Endothelial cell of umbilical vein (primary cell): Measurements from ENCODE around the gene LRP1B. TPM values are rescaled to one million over a fixed set of nuclear protein-coding genes. Genes with fewer than 3 reads are reported as not detected.

ENCODE experiments used
- BruUV-seq: library from RNA; stranded (reverse); fragments of 400-500 nt; replicated peaks from 2 replicates; lab custom pipeline; 2021; lab: Mats Ljungman, UMichigan
- CTCF ChIA-PET: fragments of 300-600, 350-600 bp; sonication (Branson Sonifier 250); formaldehyde crosslinking; loops from one replicate; lab custom pipeline; 2021; ENCODE audit warnings: antibody characterized with exemption, inconsistent platforms; lab: Charles Lee
- POLR2A ChIA-PET: fragments of 300-600, 350-600 bp; sonication (Branson Sonifier 250); formaldehyde crosslinking; loops from one replicate; lab custom pipeline; 2021; ENCODE audit warnings: antibody characterized with exemption, inconsistent platforms; lab: Charles Lee
- DNase-seq: peaks from one replicate; pipeline ENCODE4 v3.0.0-alpha.2; 2011; ENCODE audit warnings: low read depth, low spot score
- FAIRE-seq: peaks from 2 replicates; lab custom pipeline; 2011; peaks lifted over from hg19 to GRCh38; lab: Jason Lieb, UNC
- H2AFZ ChIP-seq: 2 replicates; pipeline ENCODE4 v1.6.0; 2012; ENCODE audit warnings: low read depth, low read length, control low read depth, inconsistent platforms
- H3K27ac ChIP-seq: 2 replicates; pipeline ENCODE4 v1.5.1; 2011; ENCODE audit warnings: low read depth, mild to moderate bottlenecking, control low read depth, low read length, moderate library complexity; ENCODE audit not compliant: insufficient read depth
- H3K27me3 ChIP-seq, 2 experiments: 2 replicates each; pipeline versions ENCODE4 v1.6.0 to v1.6.1; 2011; ENCODE audit warnings: low read length in 2 of 2, mixed read lengths in 1 of 2; ENCODE audit not compliant: control insufficient read depth in 2 of 2, insufficient read depth in 2 of 2
- H3K36me3 ChIP-seq, 2 experiments: 2 replicates in 1 of 2; 3 replicates in 1 of 2; pipeline ENCODE4 v1.5.1; 2011; ENCODE audit warnings: low read length in 2 of 2, mild to moderate bottlenecking in 1 of 2, moderate library complexity in 1 of 2; ENCODE audit not compliant: control insufficient read depth in 2 of 2, insufficient read depth in 2 of 2; ENCODE audit errors: extremely low read depth in 1 of 2
- H3K4me1 ChIP-seq: 3 replicates; pipeline ENCODE4 v1.5.1; 2011; ENCODE audit warnings: mild to moderate bottlenecking, low read length; ENCODE audit not compliant: control insufficient read depth, insufficient read depth; ENCODE audit errors: extremely low read depth
- H3K4me2 ChIP-seq: 2 replicates; pipeline ENCODE4 v1.6.1; 2011; ENCODE audit warnings: low read length, control low read depth, mixed read lengths; ENCODE audit not compliant: insufficient read depth
- H3K4me3 ChIP-seq, 3 experiments: fragments of 200-600 bp in 1 of 3; sonication (generic), shearing (Covaris generic) in 1 of 3; replicated peaks in 1 of 3; 2 replicates each; pipeline ENCODE4 v1.5.1; 2011 to 2016; ENCODE audit warnings: control low read depth in 3 of 3, low read length in 3 of 3, mild to moderate bottlenecking in 2 of 3, inconsistent platforms in 1 of 3, low read depth in 1 of 3, moderate library complexity in 1 of 3; ENCODE audit not compliant: insufficient read depth in 1 of 3
- H3K79me2 ChIP-seq: 2 replicates; pipeline ENCODE4 v1.6.0; 2012; ENCODE audit warnings: low read length, inconsistent platforms; ENCODE audit not compliant: control insufficient read depth, insufficient read depth
- H3K9ac ChIP-seq: replicated peaks from 2 replicates; pipeline ENCODE3; 2011; ENCODE audit warnings: low read length, control low read depth; ENCODE audit not compliant: insufficient read depth; ENCODE audit errors: extremely low read depth
- H3K9me1 ChIP-seq: replicated peaks from 3 replicates; pipeline ENCODE4 v1.6.0; 2011; ENCODE audit warnings: mild to moderate bottlenecking, low read length; ENCODE audit not compliant: control insufficient read depth, insufficient read depth; ENCODE audit errors: extremely low read depth
- H3K9me3 ChIP-seq: replicated peaks from 2 replicates; pipeline ENCODE4 v1.5.1; 2012; ENCODE audit warnings: low read length, inconsistent platforms; ENCODE audit not compliant: control insufficient read depth, insufficient read depth
- H4K20me1 ChIP-seq: replicated peaks from 2 replicates; pipeline ENCODE3; 2011; ENCODE audit warnings: mild to moderate bottlenecking, low read length; ENCODE audit not compliant: control insufficient read depth, insufficient read depth; ENCODE audit errors: extremely low read depth
- CTCF ChIP-seq, 2 donors: IDR thresholded peaks; 1 replicate in 1 of 2; 2 replicates in 1 of 2; pipeline ENCODE4 v1.5.1; 2011; ENCODE audit warnings: low read length in 2 of 2, mild to moderate bottlenecking in 2 of 2, moderate library complexity in 2 of 2, control low read depth in 1 of 2, inconsistent platforms in 1 of 2, low read depth in 1 of 2; ENCODE audit not compliant: insufficient read depth in 1 of 2; ENCODE audit errors: extremely low read depth in 1 of 2
- EZH2 ChIP-seq: IDR thresholded peaks from 2 replicates; pipeline ENCODE4 v1.6.1; 2012; ENCODE audit warnings: borderline replicate concordance, low read depth, mild to moderate bottlenecking, moderate library complexity, low read length, inconsistent platforms; ENCODE audit not compliant: severe bottlenecking
- FOS ChIP-seq: IDR thresholded peaks from 2 replicates; pipeline ENCODE4 v1.6.1; 2011; ENCODE audit warnings: mild to moderate bottlenecking, low read length, moderate library complexity, borderline replicate concordance; ENCODE audit not compliant: insufficient read depth
- GATA2 ChIP-seq: IDR thresholded peaks from 2 replicates; pipeline ENCODE4 v1.7.0; 2011; ENCODE audit warnings: low read depth, mild to moderate bottlenecking, moderate library complexity, mixed read lengths, low read length; ENCODE audit not compliant: insufficient read length, insufficient read depth
- JUN ChIP-seq: IDR thresholded peaks from 2 replicates; pipeline ENCODE4 v1.6.1; 2011; ENCODE audit warnings: borderline replicate concordance, low read depth; ENCODE audit not compliant: insufficient read length, insufficient read depth
- MYC ChIP-seq: IDR thresholded peaks from one replicate; pipeline ENCODE4 v1.6.1; 2011; ENCODE audit warnings: mild to moderate bottlenecking, low read depth, low read length
- POLR2A ChIP-seq: IDR thresholded peaks from 2 replicates; pipeline ENCODE4 v1.6.1; 2012; ENCODE audit warnings: low read depth, mild to moderate bottlenecking, control low read depth, low read length
- POLR2AphosphoS5 ChIP-seq: IDR thresholded peaks from 2 replicates; pipeline ENCODE4 v1.6.1; 2012; ENCODE audit warnings: low read depth, mild to moderate bottlenecking, control low read depth, low read length, moderate library complexity; ENCODE audit not compliant: insufficient read depth
- dilution Hi-C: fragments of 300-500 bp; cut with MboI; formaldehyde crosslinking; loops from one replicate; pipeline ENCODE4 v1.15.0; 2019; ENCODE audit warnings: low sequenced_read_pairs; ENCODE audit not compliant: extremely low pct_ligation_motif_present
- intact Hi-C: fragments of 100-400 bp; cut with micrococcal nuclease; formaldehyde crosslinking; loops from one replicate; pipeline ENCODE4 v1.10.0; 2022
- polyA plus RNA-seq, 4 experiments: library from polyadenylated mRNA; depleted of rRNA in 3 of 4; stranded (reverse) in 3 of 4; unstranded in 1 of 4; fragments of >200 nt; gene quantifications; 2 replicates each; pipeline versions ENCODE4 v1.2.1 to v1.2.3, GENCODE V29; 2011 to 2012; ENCODE audit warnings: missing spikeins in 1 of 4
- total RNA-seq: library from RNA; stranded (reverse); gene quantifications from 2 replicates; pipeline ENCODE4 v1.2.3, GENCODE V29; 2021
- TF ChIP-seq, protein P1 (sequence below): IDR thresholded peaks from 2 replicates; pipeline ENCODE4 v1.6.1; 2011; ENCODE audit not compliant: insufficient read depth, insufficient read length

Gene LRP1B
- total and polyA plus RNA-seq, 2 donors (not counting 3 experiments of a cell fraction or from before 2014, with no cell fraction given): 0.03 to 0.07 TPM

GRCh38 chr2:141767691-141768090, 363.1 kb downstream of the LRP1B start:
- FAIRE-seq (no peak), DNase-seq (no peak)
- Histone ChIP-seq H2AFZ (no peak overlapping the region), H4K20me1 (no peaks in the 10 kb centered on the region), H3K4me2 (no peak overlapping the region), H3K4me3 (no peak overlapping the region), H3K27ac (no peak overlapping the region), H3K9me3 (no peaks in the 10 kb centered on the region), H3K9me1 (no peaks in the 10 kb centered on the region), H3K9ac (no peak overlapping the region), H3K27me3 (no peaks in the 10 kb centered on the region), H3K36me3 (no peaks in the 10 kb centered on the region), H3K4me1 (no peaks in the 10 kb centered on the region), H3K79me2 (no peaks in the 10 kb centered on the region)
- no peak for TF ChIP-seq JUN
- TF ChIP-seq FOS: no peak
- TF ChIP-seq, protein P1, sequence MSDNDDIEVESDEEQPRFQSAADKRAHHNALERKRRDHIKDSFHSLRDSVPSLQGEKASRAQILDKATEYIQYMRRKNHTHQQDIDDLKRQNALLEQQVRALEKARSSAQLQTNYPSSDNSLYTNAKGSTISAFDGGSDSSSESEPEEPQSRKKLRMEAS: no peak
- TF ChIP-seq GATA2: no peak
- no peak for TF ChIP-seq MYC
- TF ChIP-seq POLR2AphosphoS5: no peak
- TF ChIP-seq POLR2A: no peak
- no peak for TF ChIP-seq EZH2
- TF ChIP-seq CTCF (IDR thresholded peaks at IDR 0.05; ENCODE audit: extremely low read depth in 1 of 2, insufficient read depth in 1 of 2, low read depth in 1 of 2, low read length in 2 of 2): no peak
- CTCF ChIA-PET: no interaction called here
- no TSS peak for BruUV-seq
- dilution Hi-C loops (no loop called here), intact Hi-C loops (no loop called here)
- POLR2A ChIA-PET: no interaction called here
